ENCODE data around the gene GRM1. TPM values are rescaled to one million over a fixed set of nuclear protein-coding genes. Genes with fewer than 3 reads are reported as not detected.

The GRM1 gene
- total and polyA plus RNA-seq, 9 of the 15 experiments (the other 6 are each of a cell fraction or from before 2014, with no cell fraction given) = not detected

- no peak overlapping the region for H3K4me3 ChIP-seq
- in situ Hi-C loops (cut with MboI) (no loop called here), intact Hi-C loops (cut with micrococcal nuclease) (no loop called here)
- DNase-seq (ENCODE audit: extremely low read depth in 1 of 4, low spot score in 3 of 4) = no peak
- H3K79me2 ChIP-seq (ENCODE audit: control insufficient read depth, insufficient read depth, low read length) = no peaks in the 10 kb centered on the region
- no TSS peak for BruUV-seq (replicated peaks)
- TF ChIP-seq ZNF445 (CRISPR knock-in tag; IDR thresholded peaks at IDR 0.05; ENCODE audit: low read depth) (0 out of 2 replicates have a peak, but pooled peaks have one; percentile 15), ZNF146 (CRISPR knock-in tag; IDR thresholded peaks at IDR 0.05; ENCODE audit: unreplicated experiment) (no peak), KLF16 (IDR thresholded peaks at IDR 0.05) (no peak), NFE2 (IDR thresholded peaks at IDR 0.05; ENCODE audit: low read depth) (peak; percentile 72), FOSL1 (tag; conservative IDR thresholded peaks at IDR 0.05) (peak; percentile 52; the same call in 1 of the 2 replicates), JUND (IDR thresholded peaks at IDR 0.05; ENCODE audit: borderline replicate concordance, low read depth, low read length) (peak; percentile 45; the same call in 1 of the 2 replicates), JUND (tag; IDR thresholded peaks at IDR 0.05; ENCODE audit: borderline replicate concordance, low read depth, low read length) (peak; percentile 45; the same call in 1 of the 3 replicates), PML (IDR thresholded peaks at IDR 0.05; ENCODE audit: low read length) (no peak), ZNF280A (IDR thresholded peaks at IDR 0.05; ENCODE audit: low read depth, partially characterized antibody) (no peak)
- H2AFZ ChIP-seq (ENCODE audit: low read depth, low read length) = no peak overlapping the region
- peak; percentile 50; the same call in 2 of the 3 replicates for ATAC-seq
- ChIA-PET CTCF (ENCODE audit: low intra/inter-chr PET ratio) (no interaction called here), POLR2A (no interaction called here)
- no peaks in the 10 kb centered on the region for H3K9me3 ChIP-seq (replicated peaks; ENCODE audit: control insufficient read depth, insufficient read depth, low read depth, low read length)
- H4K20me1 ChIP-seq (replicated peaks; ENCODE audit: control insufficient read depth, insufficient read depth, low read length) = no peaks in the 10 kb centered on the region
- no peak overlapping the region for H3K27ac ChIP-seq (ENCODE audit: extremely low read depth, low read depth, low read length)
- no peaks in the 10 kb centered on the region for H3K4me1 ChIP-seq (replicated peaks in 1 of 2; ENCODE audit: control insufficient read depth in 2 of 2, insufficient read depth in 2 of 2, low read length in 2 of 2)
- WGBS (ENCODE audit: insufficient coverage, low coverage, missing lambda C conversion rate) = 3% methylated on average over 3 of the region's 3 CpGs
- H3K27me3 ChIP-seq (ENCODE audit: control insufficient read depth in 2 of 2, insufficient read depth in 2 of 2, low read length in 2 of 2) = no peaks in the 10 kb centered on the region
- no peaks in the 10 kb centered on the region for H3K9me1 ChIP-seq (ENCODE audit: control insufficient read depth, insufficient read depth, low read length)
- no peaks in the 10 kb centered on the region for H3K36me3 ChIP-seq (ENCODE audit: control insufficient read depth, insufficient read depth, low read length)
- no peak overlapping the region for H3K9ac ChIP-seq (ENCODE audit: insufficient read depth in 1 of 2, low read depth in 2 of 2, low read length in 2 of 2)
- FAIRE-seq = no peak
- no peak overlapping the region for H3K4me2 ChIP-seq (ENCODE audit: insufficient read depth, low read length)
These were observed 391.4 kb downstream of the GRM1 start for GRCh38 chr6:146420255-146420654.
